Activated CD8-positive, alpha-beta memory T cell treated with anti-CD3 and anti-CD28 coated beads, Interleukin-2, amount 10 ng/mL, durations not matched to agents 7 days and 5 days (primary cell): ENCODE results near the gene NELFE. TPM values are rescaled to one million over a fixed set of nuclear protein-coding genes. Genes with fewer than 3 reads are reported as not detected.
"Not testable (repeated sequence)": the region's sequence is repeated elsewhere in the genome, so short reads cannot be mapped to it uniquely, and the experiment has no call there.

Source experiments
- ATAC-seq: fragments of 150-1000 bp; cut with Tn5 transposase; one replicate; pipeline ENCODE4 v1.10.0; 2021; ENCODE audit warnings: moderate library complexity
- CTCF ChIA-PET: fragments of 350-600 bp; sonication (Branson Sonifier 250); formaldehyde crosslinking; loops from one replicate; lab custom pipeline; 2021; ENCODE audit warnings: antibody characterized with exemption; lab: Charles Lee
- DNase-seq: peaks from one replicate; pipeline ENCODE4 v3.0.0-alpha.2; 2020
- H3K27ac Mint-ChIP-seq: one replicate; pipeline ENCODE4 v1.8.0; 2021; ENCODE audit warnings: mild to moderate bottlenecking, mixed read lengths
- H3K27me3 Mint-ChIP-seq: one replicate; pipeline ENCODE4 v1.8.0; 2021; ENCODE audit warnings: mixed read lengths
- H3K36me3 Mint-ChIP-seq: one replicate; pipeline ENCODE4 v1.8.0; 2021; ENCODE audit warnings: mild to moderate bottlenecking, mixed read lengths
- H3K4me1 Mint-ChIP-seq: one replicate; pipeline ENCODE4 v1.8.0; 2021; ENCODE audit warnings: mixed read lengths
- H3K4me3 Mint-ChIP-seq: one replicate; pipeline ENCODE4 v1.8.0; 2021; ENCODE audit warnings: mild to moderate bottlenecking, moderate library complexity, mixed read lengths
- H3K9me3 Mint-ChIP-seq: one replicate; pipeline ENCODE4 v1.8.0; 2022; ENCODE audit warnings: low read depth, mixed read lengths
- total RNA-seq, 2 experiments: library from RNA; stranded (reverse); gene quantifications; one replicate each; pipeline ENCODE4 v1.2.3, GENCODE V29; 2021

Gene NELFE
- total RNA-seq, 2 experiments from 2014 or later = 75.7 to 79.7 TPM

DNA sequence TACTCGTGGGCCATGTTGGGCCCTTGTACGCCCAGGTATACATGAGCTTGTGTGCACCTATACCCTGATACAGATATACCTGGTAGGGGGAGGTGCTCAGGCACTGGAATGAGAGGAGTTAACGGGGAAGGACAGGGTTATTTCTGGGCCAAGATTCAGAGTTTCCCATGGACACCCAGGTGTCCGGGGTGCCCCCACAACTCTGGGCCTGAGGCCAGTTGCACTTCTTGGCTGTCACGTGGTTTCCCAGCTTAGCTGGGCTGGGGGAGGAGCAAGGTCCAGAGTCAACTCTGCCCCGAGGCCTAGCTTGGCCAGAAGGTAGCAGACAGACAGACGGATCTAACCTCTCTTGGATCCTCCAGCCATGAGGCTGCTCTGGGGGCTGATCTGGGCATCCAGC is 23.0 kb upstream of the NELFE start, which contains the start of gene C4A:
Gene C4A, plus strand, starts transcription at position 314 of the 400 bp plus-strand sequence. Its CDS starts 51 bp downstream, at position 365.
- H3K27ac Mint-ChIP-seq, H3K4me3 Mint-ChIP-seq, H3K36me3 Mint-ChIP-seq, H3K9me3 Mint-ChIP-seq, CTCF ChIA-PET, H3K27me3 Mint-ChIP-seq, ATAC-seq, H3K4me1 Mint-ChIP-seq, DNase-seq: not testable (repeated sequence)

DNA sequence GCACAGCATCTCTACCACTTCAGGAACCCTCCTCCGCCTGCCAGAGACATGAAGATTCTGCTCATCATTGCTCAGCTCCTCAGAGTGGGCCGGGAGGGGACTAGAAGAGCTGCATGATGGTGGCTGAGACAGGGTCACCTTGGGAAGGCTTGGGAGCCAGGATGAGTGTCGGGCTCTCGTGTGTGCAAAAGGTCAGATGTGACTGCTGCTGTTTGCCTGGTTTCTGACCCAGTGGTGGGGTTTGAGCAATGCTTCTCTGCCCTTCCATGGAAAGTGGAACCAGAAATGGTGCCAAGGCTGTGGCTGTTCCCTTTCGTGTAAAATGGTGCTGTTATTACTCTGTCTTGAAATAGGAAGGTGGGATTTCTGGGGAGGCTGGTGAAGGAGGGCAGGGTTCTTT is 22.2 kb upstream of the NELFE start:
- H3K27ac Mint-ChIP-seq, DNase-seq, H3K36me3 Mint-ChIP-seq, H3K27me3 Mint-ChIP-seq, H3K4me1 Mint-ChIP-seq, CTCF ChIA-PET, H3K4me3 Mint-ChIP-seq, ATAC-seq, H3K9me3 Mint-ChIP-seq: not testable (repeated sequence)

GRCh38 chr6:31980195-31980876 is 21.6 kb upstream of the NELFE start:
- H3K9me3 Mint-ChIP-seq, CTCF ChIA-PET, H3K27ac Mint-ChIP-seq, H3K4me1 Mint-ChIP-seq, H3K36me3 Mint-ChIP-seq, ATAC-seq, H3K27me3 Mint-ChIP-seq, DNase-seq, H3K4me3 Mint-ChIP-seq: not testable (repeated sequence)

DNA sequence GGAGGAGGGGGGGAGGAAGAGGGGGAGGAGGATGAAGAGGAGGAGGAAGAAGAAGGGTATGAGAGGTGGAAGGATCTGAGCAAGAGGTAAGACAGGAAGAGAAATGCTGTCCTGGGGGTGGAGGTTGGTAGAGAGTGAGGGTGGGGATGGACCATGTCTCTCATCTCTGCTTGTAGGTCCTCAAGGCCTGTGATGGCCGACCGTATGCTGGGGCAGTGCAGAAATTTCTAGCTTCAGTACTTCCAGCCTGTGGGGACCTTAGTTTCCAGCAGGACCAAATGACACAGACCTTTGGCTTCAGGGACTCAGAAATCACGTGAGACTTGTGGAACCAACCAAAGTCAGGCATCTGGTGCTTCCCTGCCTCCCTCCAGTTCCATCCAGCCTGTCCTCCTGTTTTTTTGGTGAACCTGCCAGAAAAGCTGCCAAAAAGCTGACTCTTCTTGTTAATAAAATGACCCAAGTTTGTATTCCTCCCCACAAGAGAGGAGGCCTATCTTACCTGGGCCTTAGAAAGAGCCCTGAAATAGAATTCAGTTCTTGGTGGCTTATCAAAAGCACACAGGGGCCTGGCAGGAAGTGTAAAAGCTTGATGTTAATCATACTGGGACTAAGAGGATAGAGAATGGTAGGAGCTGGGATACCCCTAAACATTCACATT is 20.6 kb upstream of the NELFE start:
- CTCF ChIA-PET = no interaction called here
- H3K4me1 Mint-ChIP-seq = peaks cover 4% of the 10 kb centered on the region
- no peaks in the 10 kb centered on the region for H3K27me3 Mint-ChIP-seq
- DNase-seq (no peak), ATAC-seq (no peak)
- H3K36me3 Mint-ChIP-seq = peaks cover 2% of the 10 kb centered on the region
- no peaks in the 10 kb centered on the region for H3K9me3 Mint-ChIP-seq
- no peak overlapping the region for H3K4me3 Mint-ChIP-seq
- peak overlapping the region; percentile 9 for H3K27ac Mint-ChIP-seq

DNA sequence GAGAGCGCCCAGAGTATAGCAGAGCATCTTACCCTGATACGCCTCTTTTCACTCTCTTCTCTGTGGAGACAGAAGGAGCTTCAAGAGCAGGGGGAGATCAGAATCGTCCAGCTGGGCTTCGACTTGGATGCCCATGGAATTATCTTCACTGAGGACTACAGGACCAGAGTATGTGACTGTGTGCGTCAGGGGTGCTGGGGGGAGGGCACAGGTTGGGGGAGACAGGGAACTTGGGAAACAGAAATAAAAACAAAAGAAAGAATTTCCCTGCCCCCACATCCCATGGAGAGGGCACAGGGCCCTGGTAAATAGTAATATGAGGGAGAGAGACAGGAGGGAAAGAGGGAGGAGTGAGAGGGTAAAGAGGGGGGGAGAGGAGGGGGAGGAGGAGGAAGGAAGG is 20.1 kb upstream of the NELFE start:
- H3K9me3 Mint-ChIP-seq = no peaks in the 10 kb centered on the region
- peaks cover 2% of the 10 kb centered on the region for H3K36me3 Mint-ChIP-seq
- no peak overlapping the region for H3K4me3 Mint-ChIP-seq
- H3K4me1 Mint-ChIP-seq = peaks cover 5% of the 10 kb centered on the region
- DNase-seq (no peak), ATAC-seq (no peak)
- no peaks in the 10 kb centered on the region for H3K27me3 Mint-ChIP-seq
- CTCF ChIA-PET = no interaction called here
- no peak overlapping the region for H3K27ac Mint-ChIP-seq

DNA sequence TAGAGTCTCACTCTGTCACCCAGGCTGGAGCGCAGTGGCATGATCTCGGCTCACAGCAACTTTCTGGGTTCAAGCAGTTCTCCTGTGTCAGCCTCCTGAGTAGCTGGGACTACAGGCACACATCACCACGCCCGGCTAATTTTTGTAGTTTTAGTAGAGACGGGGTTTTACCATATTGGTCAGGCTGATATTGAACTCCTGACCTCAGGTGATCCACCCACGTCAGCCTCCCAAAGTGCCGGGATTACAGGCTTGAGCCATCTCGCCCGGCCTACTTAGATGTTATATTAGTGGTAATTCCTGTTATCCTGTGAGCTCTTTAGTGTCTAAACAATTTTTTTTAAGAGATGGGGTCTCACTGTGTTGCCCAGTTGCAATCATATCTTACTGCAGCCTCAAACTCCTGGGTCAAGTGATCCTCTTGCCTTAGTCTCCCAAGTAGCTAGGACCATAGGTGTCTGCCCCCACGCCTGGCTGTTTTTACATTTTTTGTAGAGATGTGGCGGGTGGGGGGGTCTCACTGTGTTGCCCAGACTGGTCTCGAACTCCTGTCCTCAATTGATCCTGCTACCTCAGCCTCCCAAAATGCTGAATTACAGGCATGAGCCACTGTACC is 19.2 kb upstream of the NELFE start:
- ATAC-seq = no peak
- CTCF ChIA-PET = no interaction called here
- Mint-ChIP-seq H3K4me1 (peaks cover 13% of the 10 kb centered on the region), H3K36me3 (peaks cover 2% of the 10 kb centered on the region), H3K27me3 (no peaks in the 10 kb centered on the region), H3K4me3 (no peak overlapping the region), H3K9me3 (no peaks in the 10 kb centered on the region), H3K27ac (no peak overlapping the region)
- no peak for DNase-seq

DNA sequence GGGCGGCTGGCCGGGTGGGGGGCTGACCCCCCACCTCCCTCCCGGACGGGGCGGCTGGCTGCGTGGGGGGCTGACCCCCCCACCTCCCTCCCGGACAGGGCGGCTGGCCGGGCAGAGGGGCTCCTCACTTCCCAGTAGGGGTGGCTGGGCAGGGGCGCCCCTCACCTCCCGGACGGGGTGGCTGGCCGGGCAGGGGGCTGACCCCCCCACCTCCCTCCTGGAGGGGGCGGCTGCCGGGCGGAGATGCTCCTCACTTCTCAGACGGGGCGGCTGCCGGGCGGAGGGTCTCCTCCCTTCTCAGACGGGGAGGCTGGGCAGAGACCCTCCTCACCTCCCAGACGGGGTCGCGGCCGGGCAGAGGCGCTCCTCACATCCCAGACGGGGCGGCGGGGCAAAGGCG is 17.3 kb upstream of the NELFE start:
- H3K4me3 Mint-ChIP-seq = not testable (repeated sequence)

GRCh38 chr6:31972709-31973350 is 14.1 kb upstream of the NELFE start:
- Mint-ChIP-seq H3K27ac (peak overlapping the region; percentile 100), H3K27me3 (no peaks in the 10 kb centered on the region), H3K36me3 (peaks cover 9% of the 10 kb centered on the region), H3K9me3 (no peaks in the 10 kb centered on the region), H3K4me3 (peak overlapping the region; percentile 96), H3K4me1 (peaks cover 34% of the 10 kb centered on the region)
- ATAC-seq = no peak
- no peak for DNase-seq
- CTCF ChIA-PET = interaction anchor here (1.1 to 4.4 kb wide), 3 partner anchors 14 to 22 kb away, joined by 3 to 27 read pairs (median 12); partner anchors contain the start of genes NELFE and SKIC2

More for the DNA sequence above, 17.3 kb upstream of the NELFE start:
- DNase-seq, CTCF ChIA-PET, H3K27me3 Mint-ChIP-seq, H3K27ac Mint-ChIP-seq, ATAC-seq, H3K9me3 Mint-ChIP-seq, H3K36me3 Mint-ChIP-seq: not testable (repeated sequence)
- H3K4me1 Mint-ChIP-seq = peaks cover 22% of the 10 kb centered on the region

- peaks cover 9% of the 10 kb centered on the region for H3K36me3 Mint-ChIP-seq
Observed at GRCh38 chr6:31971993-31972708, 13.4 kb upstream of the NELFE start, which contains the start of gene DXO. TSS of gene DXO (minus strand) at chr6:31972138. CDS start at chr6:31971675, 463 bp downstream.

DNA sequence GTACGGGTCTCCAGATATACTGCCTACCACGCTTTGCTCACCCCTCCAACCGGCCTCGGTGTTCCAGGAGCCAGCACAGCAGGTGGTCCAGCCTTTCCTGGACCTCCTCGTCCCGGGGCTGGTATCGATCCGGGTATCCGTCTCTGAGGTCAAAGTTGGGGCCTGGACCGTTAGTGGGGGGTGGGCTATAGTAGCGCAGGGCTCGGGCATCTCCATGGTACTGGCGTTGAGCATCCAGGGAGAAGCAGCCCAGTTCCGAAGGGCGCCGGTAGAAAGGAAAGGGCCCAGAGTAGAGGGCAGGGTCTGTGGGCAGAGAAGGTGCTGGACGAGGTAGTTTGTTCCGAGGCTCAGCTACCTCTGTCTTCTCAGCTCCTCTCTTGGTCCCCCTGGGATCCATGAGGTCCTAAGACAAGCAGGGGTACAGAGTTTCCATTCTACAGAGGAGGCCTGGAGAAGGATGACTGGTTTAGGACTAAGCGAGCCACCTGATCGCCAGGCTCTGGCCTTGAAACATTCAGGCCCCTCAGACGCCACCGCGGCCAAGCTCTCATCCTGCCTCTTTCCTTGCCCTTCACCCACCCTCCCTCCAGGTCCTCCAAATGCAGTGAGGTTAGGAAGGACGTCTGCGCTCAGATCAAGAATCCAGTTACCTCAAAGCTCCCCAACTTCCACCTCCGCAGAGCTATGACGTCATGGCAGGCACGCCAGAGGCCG is 12.7 kb upstream of the NELFE start:
- peaks cover 8% of the 10 kb centered on the region for H3K36me3 Mint-ChIP-seq
- CTCF ChIA-PET = interaction anchor here (1.1 to 4.4 kb wide), 4 partner anchors 9 to 20 kb away, joined by 3 to 27 read pairs (median 8); partner anchors contain the start of genes NELFE and SKIC2

More at GRCh38 chr6:31971993-31972708, 13.4 kb upstream of the NELFE start, which contains the start of gene DXO:
- Mint-ChIP-seq H3K4me3 (peak within 1 kb of the TSS; percentile 96), H3K27ac (peak within 1 kb of the TSS; percentile 100), H3K4me1 (peaks cover 34% of the 10 kb centered on the region), H3K9me3 (no peaks in the 10 kb centered on the region), H3K27me3 (no peaks in the 10 kb centered on the region)
- peak; percentile 91 for ATAC-seq
- peak; percentile 99 for DNase-seq
- CTCF ChIA-PET = interaction anchor here (1.1 to 4.4 kb wide), 4 partner anchors 10 to 20 kb away, joined by 3 to 27 read pairs (median 8); partner anchors contain the start of genes NELFE and SKIC2

GRCh38 chr6:31970604-31971271 is 12.0 kb upstream of the NELFE start:
- peak overlapping the region; percentile 96 for H3K4me3 Mint-ChIP-seq
- H3K36me3 Mint-ChIP-seq = peaks cover 10% of the 10 kb centered on the region
- H3K27ac Mint-ChIP-seq = peak overlapping the region; percentile 100
- CTCF ChIA-PET = interaction anchor here (1.2 to 4.4 kb wide), 4 partner anchors 9 to 48 kb away, joined by 3 to 27 read pairs (median 8); partner anchors contain the start of genes NELFE and SKIC2
- peaks cover 34% of the 10 kb centered on the region for H3K4me1 Mint-ChIP-seq
- no peaks in the 10 kb centered on the region for H3K27me3 Mint-ChIP-seq
- DNase-seq (no peak), ATAC-seq (no peak)
- no peaks in the 10 kb centered on the region for H3K9me3 Mint-ChIP-seq

More for the DNA sequence above, 12.7 kb upstream of the NELFE start:
- no peak for ATAC-seq
- peaks cover 34% of the 10 kb centered on the region for H3K4me1 Mint-ChIP-seq
- peak overlapping the region; percentile 100 for H3K27ac Mint-ChIP-seq
- H3K4me3 Mint-ChIP-seq = peak overlapping the region; percentile 96
- no peaks in the 10 kb centered on the region for H3K27me3 Mint-ChIP-seq
- no peak for DNase-seq
- no peaks in the 10 kb centered on the region for H3K9me3 Mint-ChIP-seq
